ENCODE results near the gene TNFRSF13B. TPM values are rescaled to one million over a fixed set of nuclear protein-coding genes. Genes with fewer than 3 reads are reported as not detected.
"Not testable (repeated sequence)": the region's sequence is repeated elsewhere in the genome, so short reads cannot be mapped to it uniquely, and the experiment has no call there.

TNFRSF13B gene
- total RNA-seq, 3 donors from 2014 or later (not counting 1 experiment from before 2014, with no cell fraction given) = 0.70 to 7.7 (median 0.89) TPM

DNA sequence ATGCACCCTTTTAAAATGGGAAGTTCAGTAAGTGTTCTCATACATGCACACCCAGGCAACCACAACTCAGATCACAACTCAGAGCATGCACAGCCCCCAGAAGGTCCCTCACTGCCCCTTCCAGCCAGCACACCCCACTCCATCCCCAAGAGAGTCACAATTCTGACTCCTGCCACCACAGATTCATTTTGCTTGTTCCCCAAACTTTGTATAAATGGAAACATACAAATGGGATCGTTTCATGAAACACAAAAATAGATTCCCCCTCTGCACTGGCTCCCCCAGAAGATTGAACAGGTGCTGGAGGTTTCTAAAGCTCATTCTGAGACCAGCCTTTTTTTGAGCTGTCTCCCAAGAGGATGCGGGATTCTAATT lies 3.3 kb upstream of the TNFRSF13B start:
- Histone ChIP-seq H3K4me1 (ENCODE audit: control insufficient read depth, insufficient read depth, low read length) (peaks cover 2% of the 10 kb centered on the region), H3K36me3 (ENCODE audit: control insufficient read depth, insufficient read depth, low read length) (no peaks in the 10 kb centered on the region), H3K27me3 (ENCODE audit: control insufficient read depth, insufficient read depth, low read length) (no peaks in the 10 kb centered on the region), H3K27ac (ENCODE audit: low read length) (no peak overlapping the region), H3K9me3 (ENCODE audit: control insufficient read depth, insufficient read depth, low read length) (no peaks in the 10 kb centered on the region), H3K4me3 (ENCODE audit: low read length) (no peak overlapping the region)
- Mint-ChIP-seq H3K4me1 (peaks cover 0 to 18% of the 10 kb centered on the region in 2 donors), H3K27me3 (ENCODE audit: low read depth in 2 of 2) (peaks cover 0 to 3% of the 10 kb centered on the region in 2 donors), H3K27ac (no peak overlapping the region), H3K9me3 (no peaks in the 10 kb centered on the region), H3K4me3 (no peak overlapping the region), H3K36me3 (no peaks in the 10 kb centered on the region)
- ATAC-seq (no peak), DNase-seq (no peak)
- intact Hi-C loops (cut with micrococcal nuclease) = no loop called here
- 53% methylated on average over 2 of the region's 2 CpGs for WGBS (ENCODE audit: insufficient coverage)
- TF ChIP-seq, protein P1, sequence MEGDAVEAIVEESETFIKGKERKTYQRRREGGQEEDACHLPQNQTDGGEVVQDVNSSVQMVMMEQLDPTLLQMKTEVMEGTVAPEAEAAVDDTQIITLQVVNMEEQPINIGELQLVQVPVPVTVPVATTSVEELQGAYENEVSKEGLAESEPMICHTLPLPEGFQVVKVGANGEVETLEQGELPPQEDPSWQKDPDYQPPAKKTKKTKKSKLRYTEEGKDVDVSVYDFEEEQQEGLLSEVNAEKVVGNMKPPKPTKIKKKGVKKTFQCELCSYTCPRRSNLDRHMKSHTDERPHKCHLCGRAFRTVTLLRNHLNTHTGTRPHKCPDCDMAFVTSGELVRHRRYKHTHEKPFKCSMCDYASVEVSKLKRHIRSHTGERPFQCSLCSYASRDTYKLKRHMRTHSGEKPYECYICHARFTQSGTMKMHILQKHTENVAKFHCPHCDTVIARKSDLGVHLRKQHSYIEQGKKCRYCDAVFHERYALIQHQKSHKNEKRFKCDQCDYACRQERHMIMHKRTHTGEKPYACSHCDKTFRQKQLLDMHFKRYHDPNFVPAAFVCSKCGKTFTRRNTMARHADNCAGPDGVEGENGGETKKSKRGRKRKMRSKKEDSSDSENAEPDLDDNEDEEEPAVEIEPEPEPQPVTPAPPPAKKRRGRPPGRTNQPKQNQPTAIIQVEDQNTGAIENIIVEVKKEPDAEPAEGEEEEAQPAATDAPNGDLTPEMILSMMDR (IDR thresholded peaks at IDR 0.05) = no peak

DNA sequence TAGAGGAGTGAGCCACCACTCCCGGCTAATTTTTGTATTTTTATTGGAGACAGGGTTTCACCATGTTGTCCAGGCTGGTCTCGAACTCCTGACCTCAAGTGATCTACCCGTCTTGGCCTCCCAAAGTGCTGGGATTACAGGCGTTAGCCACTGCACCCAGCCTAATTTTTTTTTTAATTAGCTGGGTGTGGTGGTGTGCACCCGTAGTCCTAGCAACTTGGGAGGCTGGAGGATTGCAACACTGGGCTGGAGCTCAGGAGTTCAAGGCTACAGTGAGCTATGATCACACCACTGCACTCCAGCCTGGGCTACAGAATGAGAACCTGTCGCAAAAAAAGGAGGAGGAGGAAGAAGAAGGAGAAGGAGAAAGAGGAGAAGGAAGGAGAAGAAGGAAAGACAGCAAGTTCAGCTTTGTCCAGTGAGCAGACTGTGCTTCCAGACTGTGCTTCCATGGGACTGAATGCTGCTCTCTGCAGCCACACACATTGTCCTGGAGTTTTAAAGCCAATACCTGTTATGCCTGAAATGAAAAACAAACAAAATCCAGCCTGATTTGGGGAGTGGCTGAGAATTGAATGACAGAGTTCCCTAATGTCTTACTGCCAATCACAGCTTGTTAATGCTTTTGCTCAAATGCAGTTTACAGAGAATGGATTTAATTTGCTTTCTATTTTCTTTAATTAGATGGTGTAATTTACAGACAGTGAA lies 2.8 kb upstream of the TNFRSF13B start:
- intact Hi-C loops (cut with micrococcal nuclease) = no loop called here
- Mint-ChIP-seq H3K9me3 (no peaks in the 10 kb centered on the region), H3K4me3 (no peak overlapping the region), H3K27me3 (ENCODE audit: low read depth in 2 of 2) (peaks cover 0 to 3% of the 10 kb centered on the region in 2 donors), H3K27ac (no peak overlapping the region), H3K36me3 (no peaks in the 10 kb centered on the region), H3K4me1 (peaks cover 0 to 18% of the 10 kb centered on the region in 2 donors)
- H3K27ac ChIP-seq (ENCODE audit: low read length) = peak overlapping the region; percentile 74
- no peaks in the 10 kb centered on the region for H3K9me3 ChIP-seq (ENCODE audit: control insufficient read depth, insufficient read depth, low read length)
- DNase-seq = no peak
- H3K27me3 ChIP-seq (ENCODE audit: control insufficient read depth, insufficient read depth, low read length) = no peaks in the 10 kb centered on the region
- TF ChIP-seq, protein P1 (IDR thresholded peaks at IDR 0.05) = no peak
- no peak overlapping the region for H3K4me3 ChIP-seq (ENCODE audit: low read length)
- H3K4me1 ChIP-seq (ENCODE audit: control insufficient read depth, insufficient read depth, low read length) = peaks cover 2% of the 10 kb centered on the region
- no peaks in the 10 kb centered on the region for H3K36me3 ChIP-seq (ENCODE audit: control insufficient read depth, insufficient read depth, low read length)
- 82% methylated on average over 6 of the region's 6 CpGs for WGBS (ENCODE audit: insufficient coverage)
- no peak for ATAC-seq

GRCh38 chr17:16973760-16974540 lies 2.0 kb upstream of the TNFRSF13B start:
- H3K4me1 ChIP-seq (ENCODE audit: control insufficient read depth, insufficient read depth, low read length) = peaks cover 2% of the 10 kb centered on the region
- Mint-ChIP-seq H3K4me3 (no peak overlapping the region), H3K27ac (no peak overlapping the region), H3K4me1 (peaks cover 0 to 18% of the 10 kb centered on the region in 2 donors), H3K36me3 (no peaks in the 10 kb centered on the region), H3K9me3 (no peaks in the 10 kb centered on the region), H3K27me3 (ENCODE audit: low read depth in 2 of 2) (peaks cover 0 to 3% of the 10 kb centered on the region in 2 donors)
- H3K9me3 ChIP-seq (ENCODE audit: control insufficient read depth, insufficient read depth, low read length) = no peaks in the 10 kb centered on the region
- no peak overlapping the region for H3K4me3 ChIP-seq (ENCODE audit: low read length)
- WGBS (ENCODE audit: insufficient coverage) = 69% methylated on average over 13 of the region's 13 CpGs
- H3K36me3 ChIP-seq (ENCODE audit: control insufficient read depth, insufficient read depth, low read length) = no peaks in the 10 kb centered on the region
- H3K27me3 ChIP-seq (ENCODE audit: control insufficient read depth, insufficient read depth, low read length) = no peaks in the 10 kb centered on the region
- DNase-seq (no peak), ATAC-seq (no peak)
- peak overlapping the region; percentile 74 for H3K27ac ChIP-seq (ENCODE audit: low read length)
- intact Hi-C loops (cut with micrococcal nuclease) = no loop called here
- TF ChIP-seq, protein P1 (IDR thresholded peaks at IDR 0.05) = no peak

DNA sequence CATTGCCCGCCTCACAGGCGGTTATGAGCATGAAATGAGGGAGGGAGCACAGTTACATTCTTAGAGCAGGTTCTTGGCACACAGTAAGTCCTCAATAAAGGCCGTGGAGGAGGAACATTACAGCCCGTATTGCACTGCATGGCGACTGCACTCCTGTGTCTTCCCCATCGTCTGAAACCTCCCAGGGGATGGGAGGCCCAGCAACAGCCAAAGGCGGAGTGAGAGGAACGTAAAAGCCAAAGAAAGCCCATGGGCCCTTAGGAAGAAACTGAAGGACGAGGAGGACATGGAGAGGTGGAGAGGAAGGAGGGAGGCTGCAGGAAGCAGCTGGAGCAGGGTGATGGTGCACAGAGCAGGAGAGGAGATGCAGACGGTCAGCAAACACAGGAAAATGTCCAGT lies 1.1 kb upstream of the TNFRSF13B start:
- H3K36me3 ChIP-seq (ENCODE audit: control insufficient read depth, insufficient read depth, low read length); H3K9me3 ChIP-seq (ENCODE audit: control insufficient read depth, insufficient read depth, low read length); H3K27me3 ChIP-seq (ENCODE audit: control insufficient read depth, insufficient read depth, low read length); H3K4me3 Mint-ChIP-seq; H3K27ac Mint-ChIP-seq; ATAC-seq; H3K4me3 ChIP-seq (ENCODE audit: low read length); H3K27me3 Mint-ChIP-seq (ENCODE audit: low read depth in 2 of 2); H3K9me3 Mint-ChIP-seq; H3K4me1 ChIP-seq (ENCODE audit: control insufficient read depth, insufficient read depth, low read length); DNase-seq; H3K36me3 Mint-ChIP-seq; intact Hi-C loops (cut with micrococcal nuclease): not testable (repeated sequence)
- WGBS (ENCODE audit: insufficient coverage) = 74% methylated on average over 9 of the region's 10 CpGs
- peaks cover 0 to 18% of the 10 kb centered on the region in 2 donors for H3K4me1 Mint-ChIP-seq
- H3K27ac ChIP-seq (ENCODE audit: low read length) = peak overlapping the region; percentile 16
